Keratinocyte (primary cell): ENCODE measurements around the gene A3GALT2. TPM values are rescaled to one million over a fixed set of nuclear protein-coding genes. Genes with fewer than 3 reads are reported as not detected.
A peak's percentile ranks its signal among the peaks of the same experiment; 100 is the strongest.

Source experiments
- DNase-seq: peaks from one replicate; pipeline ENCODE4 v3.0.0-alpha.2; 2011; ENCODE audit warnings: low read depth, missing footprints, low spot score
- FAIRE-seq: peaks from 2 replicates; lab custom pipeline; 2011; peaks lifted over from hg19 to GRCh38; lab: Jason Lieb, UNC
- H2AFZ ChIP-seq: 2 replicates; pipeline ENCODE4 v1.6.0; 2012; ENCODE audit warnings: low read length, control low read depth, inconsistent platforms; ENCODE audit not compliant: control insufficient read depth
- H3K27ac ChIP-seq: 2 replicates; pipeline ENCODE4 v1.5.1; 2011; ENCODE audit warnings: low read length; ENCODE audit not compliant: control insufficient read depth, insufficient read depth
- H3K27me3 ChIP-seq: 3 replicates; pipeline ENCODE4 v1.6.0; 2011; ENCODE audit warnings: low read length; ENCODE audit not compliant: control insufficient read depth, insufficient read depth; ENCODE audit errors: extremely low read depth
- H3K36me3 ChIP-seq, 2 experiments: 2 replicates in 1 of 2; 3 replicates in 1 of 2; pipeline ENCODE4 v1.5.1; 2011; ENCODE audit warnings: low read length in 2 of 2, mild to moderate bottlenecking in 1 of 2; ENCODE audit not compliant: control insufficient read depth in 2 of 2, insufficient read depth in 2 of 2; ENCODE audit errors: extremely low read depth in 1 of 2
- H3K4me1 ChIP-seq: 3 replicates; pipeline ENCODE4 v1.5.1; 2011; ENCODE audit warnings: low read length; ENCODE audit not compliant: control insufficient read depth, insufficient read depth; ENCODE audit errors: extremely low read depth
- H3K4me2 ChIP-seq: 3 replicates; pipeline ENCODE4 v1.6.0; 2011; ENCODE audit warnings: low read depth, low read length; ENCODE audit not compliant: control insufficient read depth, insufficient read depth; ENCODE audit errors: extremely low read depth
- H3K4me3 ChIP-seq, 3 experiments: fragments of 200-600 bp in 1 of 3; sonication (generic) in 1 of 3; 2 replicates in 2 of 3; 3 replicates in 1 of 3; pipeline ENCODE4 v1.5.1; 2011 to 2016; ENCODE audit warnings: low read length in 3 of 3, mild to moderate bottlenecking in 3 of 3, control low read depth in 2 of 3, inconsistent platforms in 1 of 3, low read depth in 1 of 3, mixed read lengths in 1 of 3, mixed run types in 1 of 3, moderate library complexity in 1 of 3; ENCODE audit not compliant: control insufficient read depth in 2 of 3, insufficient read depth in 2 of 3; ENCODE audit errors: extremely low read depth in 1 of 3
- H3K79me2 ChIP-seq: 2 replicates; pipeline ENCODE4 v1.6.0; 2012; ENCODE audit warnings: low read length; ENCODE audit not compliant: control insufficient read depth, insufficient read depth
- H3K9ac ChIP-seq: 3 replicates; pipeline ENCODE4 v1.6.0; 2011; ENCODE audit warnings: low read length; ENCODE audit not compliant: control insufficient read depth, insufficient read depth; ENCODE audit errors: extremely low read depth
- H3K9me1 ChIP-seq: 3 replicates; pipeline ENCODE4 v1.6.0; 2011; ENCODE audit warnings: low read length; ENCODE audit not compliant: control insufficient read depth, insufficient read depth; ENCODE audit errors: extremely low read depth
- H3K9me3 ChIP-seq: 2 replicates; pipeline ENCODE4 v1.5.1; 2012; ENCODE audit warnings: low read depth, low read length; ENCODE audit not compliant: control insufficient read depth
- H4K20me1 ChIP-seq: 3 replicates; pipeline ENCODE4 v1.6.0; 2011; ENCODE audit warnings: low read length; ENCODE audit not compliant: control insufficient read depth, insufficient read depth; ENCODE audit errors: extremely low read depth
- CTCF ChIP-seq, 3 experiments: IDR thresholded peaks in 1 of 3; conservative IDR thresholded peaks in 1 of 3; optimal IDR thresholded peaks in 1 of 3; 2 replicates in 2 of 3; 3 replicates in 1 of 3; pipeline versions ENCODE3 to v1.5.1; 2011; ENCODE audit warnings: low read length in 3 of 3, mild to moderate bottlenecking in 3 of 3, moderate library complexity in 2 of 3, control low read depth in 1 of 3, inconsistent platforms in 1 of 3; ENCODE audit not compliant: insufficient read depth in 2 of 3; ENCODE audit errors: extremely low read depth in 1 of 3
- EZH2 ChIP-seq: IDR thresholded peaks from one replicate; pipeline ENCODE4 v1.6.1; 2012; ENCODE audit warnings: inconsistent platforms, mild to moderate bottlenecking, low read length, moderate library complexity
- dilution Hi-C: fragments of 300-500 bp; cut with MboI; formaldehyde crosslinking; loops from one replicate; pipeline ENCODE4 v1.7.0; 2020; ENCODE audit warnings: low sequenced_read_pairs; ENCODE audit not compliant: extremely low pct_ligation_motif_present
- polyA plus RNA-seq, 5 experiments: library from polyadenylated mRNA; depleted of rRNA in 3 of 5; stranded (reverse) in 3 of 5; stranded (forward) in 1 of 5; unstranded in 1 of 5; fragments of >200 nt; gene quantifications; 1 replicate in 1 of 5; 2 replicates in 3 of 5; 3 replicates in 1 of 5; pipeline versions ENCODE4 v1.2.1 to v1.2.3, GENCODE V29; 2011 to 2012; ENCODE audit warnings: missing spikeins in 2 of 5, low read depth in 1 of 5, low replicate concordance in 1 of 5

The A3GALT2 gene
- polyA plus RNA-seq, 1 donor (not counting 4 experiments of a cell fraction or from before 2014, with no cell fraction given) = not detected

- FAIRE-seq = peak; percentile 41
- Histone ChIP-seq H3K9me1 (no peaks in the 10 kb centered on the region), H3K4me1 (peaks cover 55% of the 10 kb centered on the region), H3K4me3 (no peak overlapping the region), H3K79me2 (peaks cover 49% of the 10 kb centered on the region), H3K27ac (no peak overlapping the region), H3K9me3 (no peaks in the 10 kb centered on the region), H3K9ac (no peak overlapping the region), H3K4me2 (no peak overlapping the region), H3K36me3 (peaks cover 66% of the 10 kb centered on the region in 2 experiments), H2AFZ (no peak overlapping the region), H4K20me1 (peaks cover 49% of the 10 kb centered on the region), H3K27me3 (no peaks in the 10 kb centered on the region)
- no peak for DNase-seq
- TF ChIP-seq EZH2 = no peak
- TF ChIP-seq CTCF (optimal IDR thresholded peaks at IDR 0.05 in 1 of 3, IDR thresholded peaks at IDR 0.05 in 1 of 3, conservative IDR thresholded peaks at IDR 0.05 in 1 of 3; ENCODE audit: extremely low read depth in 1 of 3, insufficient read depth in 2 of 3, low read length in 3 of 3) = no peak
- dilution Hi-C loops = no loop called here
Measured at GRCh38 chr1:33330906-33331305, 10.0 kb upstream of the A3GALT2 start.

GRCh38 chr1:33330361-33330890 is 9.5 kb upstream of the A3GALT2 start:
- no peak overlapping the region for H3K9ac ChIP-seq
- dilution Hi-C loops = no loop called here
- H3K79me2 ChIP-seq = peaks cover 44% of the 10 kb centered on the region
- no peak overlapping the region for H2AFZ ChIP-seq
- no peak overlapping the region for H3K4me2 ChIP-seq
- H4K20me1 ChIP-seq = peaks cover 52% of the 10 kb centered on the region
- no peak overlapping the region for H3K4me3 ChIP-seq
- DNase-seq = no peak
- H3K36me3 ChIP-seq = peaks cover 71% of the 10 kb centered on the region in 2 experiments
- FAIRE-seq = peak; percentile 75
- no peaks in the 10 kb centered on the region for H3K9me3 ChIP-seq
- no peaks in the 10 kb centered on the region for H3K27me3 ChIP-seq
- no peaks in the 10 kb centered on the region for H3K9me1 ChIP-seq
- no peak overlapping the region for H3K27ac ChIP-seq
- no peak for TF ChIP-seq CTCF (optimal IDR thresholded peaks at IDR 0.05 in 1 of 3, IDR thresholded peaks at IDR 0.05 in 1 of 3, conservative IDR thresholded peaks at IDR 0.05 in 1 of 3; ENCODE audit: extremely low read depth in 1 of 3, insufficient read depth in 2 of 3, low read length in 3 of 3)
- TF ChIP-seq EZH2 = no peak
- H3K4me1 ChIP-seq = peaks cover 55% of the 10 kb centered on the region
